WTC11 (cell line): Measurements from ENCODE around the gene SLC8A1. TPM values are rescaled to one million over a fixed set of nuclear protein-coding genes. Genes with fewer than 3 reads are reported as not detected.

Source experiments
- ATAC-seq: fragments of 200-7000 bp; cut with Tn5 transposase; 2 replicates; pipeline ENCODE4 v1.10.0; 2021; ENCODE audit warnings: mild to moderate bottlenecking, moderate library complexity
- CTCF ChIA-PET: fragments of 300-600 bp; sonication (Branson Sonifier 250); formaldehyde crosslinking; loops from one replicate; lab custom pipeline; 2021; ENCODE audit warnings: antibody characterized with exemption; lab: Charles Lee
- POLR2A ChIA-PET: fragments of 350-600 bp; sonication (Branson Sonifier 250); formaldehyde crosslinking; loops from one replicate; lab custom pipeline; 2021; ENCODE audit warnings: antibody characterized with exemption; lab: Charles Lee
- DNase-seq: peaks from one replicate; pipeline ENCODE4 v3.0.0; 2021; ENCODE audit warnings: low spot score
- H3K27ac Mint-ChIP-seq: 2 replicates; pipeline ENCODE4 v1.8.0; 2021; ENCODE audit warnings: mixed read lengths
- H3K27me3 Mint-ChIP-seq: 2 replicates; pipeline ENCODE4 v1.8.0; 2021; ENCODE audit warnings: low read depth, mild to moderate bottlenecking, moderate library complexity, mixed read lengths
- H3K36me3 Mint-ChIP-seq: 2 replicates; pipeline ENCODE4 v1.8.0; 2021; ENCODE audit warnings: mixed read lengths
- H3K4me1 Mint-ChIP-seq: 2 replicates; pipeline ENCODE4 v1.8.0; 2022; ENCODE audit warnings: mixed read lengths
- H3K4me3 Mint-ChIP-seq: 2 replicates; pipeline ENCODE4 v1.8.0; 2021; ENCODE audit warnings: mild to moderate bottlenecking, moderate library complexity, mixed read lengths
- H3K9me3 Mint-ChIP-seq: 2 replicates; pipeline ENCODE4 v1.8.0; 2021; ENCODE audit warnings: mixed read lengths
- ARID4B ChIP-seq: sonication (generic); formaldehyde crosslinking; IDR thresholded peaks from 2 replicates; pipeline ENCODE4 v1.8.0; 2023; ENCODE audit warnings: missing genetic modification reagents, mild to moderate bottlenecking, borderline replicate concordance
- ERG ChIP-seq: fragments of 250-450 bp; sonication (Bioruptor Pico); IDR thresholded peaks from 2 replicates; pipeline ENCODE4 v1.8.0; 2021; ENCODE audit warnings: mild to moderate bottlenecking
- GTF2I ChIP-seq: fragments of 250-450 bp; sonication (Bioruptor Pico); conservative IDR thresholded peaks from 2 replicates; pipeline ENCODE4 v1.4.0; 2021; ENCODE audit warnings: mild to moderate bottlenecking
- MXD4 ChIP-seq: fragments of 250-450 bp; sonication (Bioruptor Pico); IDR thresholded peaks from 2 replicates; pipeline ENCODE4 v1.8.0; 2021; ENCODE audit warnings: mild to moderate bottlenecking, moderate library complexity, borderline replicate concordance
- SMAD3 ChIP-seq: sonication (generic); formaldehyde crosslinking; IDR thresholded peaks from 2 replicates; pipeline ENCODE4 v1.8.0; 2022; ENCODE audit warnings: missing genetic modification reagents, mild to moderate bottlenecking, borderline replicate concordance
- TP53 ChIP-seq: sonication (generic); formaldehyde crosslinking; IDR thresholded peaks from 2 replicates; pipeline ENCODE4 v1.8.1; 2023; ENCODE audit warnings: mild to moderate bottlenecking, missing genetic modification reagents
- ZMAT4 ChIP-seq: fragments of 250-450 bp; sonication (Bioruptor Pico); IDR thresholded peaks from 2 replicates; pipeline ENCODE4 v1.9.0; 2021; ENCODE audit warnings: mild to moderate bottlenecking
- ZNF121 ChIP-seq: sonication (generic); formaldehyde crosslinking; IDR thresholded peaks from 2 replicates; pipeline ENCODE4 v1.8.0; 2023; ENCODE audit warnings: missing genetic modification reagents
- ZNF425 ChIP-seq: fragments of 250-450 bp; sonication (Bioruptor Pico); conservative IDR thresholded peaks from 2 replicates; pipeline ENCODE4 v1.9.0; 2021; ENCODE audit warnings: mild to moderate bottlenecking
- ZNF532 ChIP-seq: fragments of 250-450 bp; sonication (Bioruptor Pico); IDR thresholded peaks from 2 replicates; pipeline ENCODE4 v1.9.0; 2021; ENCODE audit warnings: mild to moderate bottlenecking, borderline replicate concordance
- total RNA-seq: library from RNA; stranded (reverse); gene quantifications from 3 replicates; pipeline ENCODE4 v1.2.3, GENCODE V29; 2021

SLC8A1 gene
- total RNA-seq, 1 experiment from 2014 or later = 2.6 TPM

- no peak overlapping the region for H3K4me3 Mint-ChIP-seq
- H3K36me3 Mint-ChIP-seq = no peaks in the 10 kb centered on the region
- H3K9me3 Mint-ChIP-seq = no peaks in the 10 kb centered on the region
- POLR2A ChIA-PET = no interaction called here
- no peak overlapping the region for H3K27ac Mint-ChIP-seq
- no peaks in the 10 kb centered on the region for H3K27me3 Mint-ChIP-seq
- peaks cover 34% of the 10 kb centered on the region for H3K4me1 Mint-ChIP-seq
- no peak for DNase-seq
- no peak for TF ChIP-seq TP53 (CRISPR knock-in tag)
- TF ChIP-seq ZMAT4 = no peak
- TF ChIP-seq ARID4B (CRISPR knock-in tag) = no peak
- TF ChIP-seq MXD4 = no peak
- no peak for TF ChIP-seq ZNF121
- no peak for TF ChIP-seq ZNF425 (CRISPR knock-in tag)
- TF ChIP-seq, all 79 proteins: peak for 0
- no peak for ATAC-seq
- CTCF ChIA-PET = no interaction called here
These were observed 354.1 kb downstream of the SLC8A1 start for GRCh38 chr2:40097691-40098385.

- CTCF ChIA-PET = no interaction called here
- H3K9me3 Mint-ChIP-seq = no peaks in the 10 kb centered on the region
- POLR2A ChIA-PET = no interaction called here
These were observed 355.5 kb downstream of the SLC8A1 start for GRCh38 chr2:40096360-40096759.

More at GRCh38 chr2:40096360-40096759, 355.5 kb downstream of the SLC8A1 start:
- no peak for DNase-seq
- TF ChIP-seq SMAD3 (no peak), GTF2I (CRISPR knock-in tag) (no peak), ERG (CRISPR knock-in tag) (no peak), ZNF532 (CRISPR knock-in tag) (no peak)
- TF ChIP-seq, all 79 proteins: peak for 0
- H3K36me3 Mint-ChIP-seq = no peaks in the 10 kb centered on the region
- H3K27ac Mint-ChIP-seq = no peak overlapping the region
- no peak for ATAC-seq
- H3K4me3 Mint-ChIP-seq = no peak overlapping the region
- no peaks in the 10 kb centered on the region for H3K27me3 Mint-ChIP-seq
- peaks cover 28% of the 10 kb centered on the region for H3K4me1 Mint-ChIP-seq
